ENCODE measurements around the gene SF3B4.

The SF3B4 gene

DNA sequence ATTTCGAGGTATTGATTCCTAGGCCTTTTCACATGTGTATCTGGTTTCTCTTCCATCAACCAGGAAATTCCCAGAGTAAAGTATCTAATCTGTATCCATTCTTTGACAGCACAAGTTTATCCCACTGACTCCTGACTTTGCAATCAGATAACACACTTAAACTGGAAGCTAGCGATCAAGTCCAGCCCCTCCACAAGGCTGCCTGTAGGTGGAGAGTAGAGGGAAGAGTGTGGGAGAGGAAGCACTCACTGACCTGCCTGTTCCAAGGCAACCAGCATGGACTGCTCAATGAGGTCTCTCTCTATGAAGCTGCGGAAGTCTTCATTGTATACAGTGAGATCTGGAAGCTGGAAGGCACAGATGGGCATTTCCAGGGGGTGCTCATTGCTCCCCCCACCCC, 39.4 kb upstream of the SF3B4 start:
- Histone ChIP-seq H3K23ac (ENCODE audit: low read length in 2 of 2) (no peak overlapping the region), H3K4me1 (ENCODE audit: control insufficient read depth, insufficient read depth, low read depth, low read length) (no peaks in the 10 kb centered on the region), H2AK5ac (ENCODE audit: low read length, severe bottlenecking) (no peak overlapping the region), H4K91ac (ENCODE audit: low read length) (no peak overlapping the region), H4K8ac (ENCODE audit: low read length) (no peak overlapping the region), H2BK15ac (ENCODE audit: low read depth, poor library complexity, severe bottlenecking) (no peak overlapping the region), H3K4me3 (ENCODE audit: insufficient read depth in 1 of 2, low read depth in 1 of 2, low read length in 2 of 2) (no peak overlapping the region), H2BK12ac (ENCODE audit: low read length in 2 of 2) (no peak overlapping the region), H3K9ac (ENCODE audit: low read length) (no peak overlapping the region), H2AFZ (ENCODE audit: low read depth, low read length) (no peak overlapping the region), H3K14ac (ENCODE audit: low read length in 2 of 2) (no peak overlapping the region), H3K4me2 (ENCODE audit: low read length, poor library complexity, severe bottlenecking) (no peak overlapping the region), H3K9me3 (ENCODE audit: control insufficient read depth, low read length) (no peaks in the 10 kb centered on the region), H3K4ac (ENCODE audit: low read depth in 1 of 2, low read length in 2 of 2) (no peak overlapping the region), H3K18ac (ENCODE audit: low read depth in 1 of 2, low read length in 2 of 2) (no peak overlapping the region), H2BK120ac (ENCODE audit: low read depth, low read length) (no peak overlapping the region), H3K79me1 (replicated peaks; ENCODE audit: low read length, poor library complexity, severe bottlenecking) (peaks cover 26% of the 10 kb centered on the region), H3K27ac (ENCODE audit: low read length, poor library complexity, severe bottlenecking) (no peak overlapping the region), H2BK5ac (ENCODE audit: low read depth, low read length, poor library complexity, severe bottlenecking) (no peak overlapping the region), H3K27me3 (ENCODE audit: control insufficient read depth in 1 of 2, insufficient read depth in 1 of 2, low read length in 2 of 2) (no peaks in the 10 kb centered on the region), H3K36me3 (ENCODE audit: control insufficient read depth in 1 of 2, insufficient read depth in 2 of 2, low read depth in 1 of 2, low read length in 2 of 2) (peaks cover 41 to 92% of the 10 kb centered on the region in 2 experiments)
- no peak for DNase-seq
- WGBS: 88% methylated on average over 2 of the region's 3 CpGs

DNA sequence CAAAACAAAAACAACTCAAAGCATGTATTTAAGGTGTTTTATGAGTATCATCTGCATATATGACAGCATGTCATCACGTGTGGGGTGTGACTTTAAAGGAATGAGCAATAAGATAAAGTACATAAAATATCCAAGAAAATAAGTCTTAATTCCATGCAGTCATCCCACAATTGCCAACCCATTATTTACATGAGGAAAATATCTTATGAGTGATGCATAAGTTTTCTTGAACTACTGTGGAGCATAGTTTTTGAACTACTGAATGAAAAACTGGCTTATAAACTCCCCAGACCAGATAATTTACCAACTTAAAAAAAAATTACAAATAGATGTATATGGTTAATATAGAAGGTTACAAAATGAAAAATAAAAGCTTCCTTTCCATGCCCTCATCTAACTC, 38.8 kb upstream of the SF3B4 start:
- no CpG with 5 or more reads among the region's 1 CpG for WGBS
- Histone ChIP-seq H2BK12ac (ENCODE audit: low read length in 2 of 2) (no peak overlapping the region), H2BK5ac (ENCODE audit: low read depth, low read length, poor library complexity, severe bottlenecking) (no peak overlapping the region), H2AFZ (ENCODE audit: low read depth, low read length) (no peak overlapping the region), H3K14ac (ENCODE audit: low read length in 2 of 2) (no peak overlapping the region), H3K79me1 (replicated peaks; ENCODE audit: low read length, poor library complexity, severe bottlenecking) (peaks cover 22% of the 10 kb centered on the region), H3K27me3 (ENCODE audit: control insufficient read depth in 1 of 2, insufficient read depth in 1 of 2, low read length in 2 of 2) (no peaks in the 10 kb centered on the region), H3K36me3 (ENCODE audit: control insufficient read depth in 1 of 2, insufficient read depth in 2 of 2, low read depth in 1 of 2, low read length in 2 of 2) (peaks cover 42 to 91% of the 10 kb centered on the region in 2 experiments), H2BK120ac (ENCODE audit: low read depth, low read length) (no peak overlapping the region), H3K4me3 (ENCODE audit: insufficient read depth in 1 of 2, low read depth in 1 of 2, low read length in 2 of 2) (no peak overlapping the region), H4K91ac (ENCODE audit: low read length) (no peak overlapping the region), H3K4me2 (ENCODE audit: low read length, poor library complexity, severe bottlenecking) (no peak overlapping the region), H3K18ac (ENCODE audit: low read depth in 1 of 2, low read length in 2 of 2) (no peak overlapping the region), H4K8ac (ENCODE audit: low read length) (no peak overlapping the region), H3K9ac (ENCODE audit: low read length) (no peak overlapping the region), H2BK15ac (ENCODE audit: low read depth, poor library complexity, severe bottlenecking) (no peak overlapping the region), H2AK5ac (ENCODE audit: low read length, severe bottlenecking) (no peak overlapping the region), H3K4me1 (ENCODE audit: control insufficient read depth, insufficient read depth, low read depth, low read length) (no peaks in the 10 kb centered on the region), H3K23ac (ENCODE audit: low read length in 2 of 2) (no peak overlapping the region), H3K9me3 (ENCODE audit: control insufficient read depth, low read length) (no peaks in the 10 kb centered on the region), H3K4ac (ENCODE audit: low read depth in 1 of 2, low read length in 2 of 2) (no peak overlapping the region), H3K27ac (ENCODE audit: low read length, poor library complexity, severe bottlenecking) (no peak overlapping the region)
- DNase-seq: no peak

DNA sequence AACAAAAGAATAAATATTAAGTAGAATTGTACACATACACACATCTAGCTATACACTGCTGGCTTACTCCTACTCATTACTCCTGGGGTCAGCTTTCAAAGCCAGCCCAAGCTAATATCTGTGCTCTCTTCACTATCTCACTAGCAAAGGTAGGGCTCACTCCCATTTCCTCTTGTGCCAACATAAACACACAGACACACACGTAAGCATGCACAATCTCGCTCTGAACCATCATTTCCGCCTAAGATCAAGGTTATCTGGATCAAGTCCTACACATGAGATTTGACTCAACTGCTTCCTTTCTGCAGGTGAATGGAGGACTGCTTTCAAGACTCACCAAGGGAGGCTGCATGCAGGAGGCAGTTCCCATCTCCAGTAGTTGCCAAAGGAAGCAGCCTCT, 37.8 kb upstream of the SF3B4 start:
- Histone ChIP-seq H2BK5ac (ENCODE audit: low read depth, low read length, poor library complexity, severe bottlenecking) (no peak overlapping the region), H3K36me3 (ENCODE audit: control insufficient read depth in 1 of 2, insufficient read depth in 2 of 2, low read depth in 1 of 2, low read length in 2 of 2) (peaks cover 40 to 90% of the 10 kb centered on the region in 2 experiments), H2BK15ac (ENCODE audit: low read depth, poor library complexity, severe bottlenecking) (no peak overlapping the region), H3K4me1 (ENCODE audit: control insufficient read depth, insufficient read depth, low read depth, low read length) (no peaks in the 10 kb centered on the region), H3K4ac (ENCODE audit: low read depth in 1 of 2, low read length in 2 of 2) (no peak overlapping the region), H3K18ac (ENCODE audit: low read depth in 1 of 2, low read length in 2 of 2) (no peak overlapping the region), H3K4me2 (ENCODE audit: low read length, poor library complexity, severe bottlenecking) (no peak overlapping the region), H3K79me1 (replicated peaks; ENCODE audit: low read length, poor library complexity, severe bottlenecking) (peaks cover 24% of the 10 kb centered on the region), H2BK120ac (ENCODE audit: low read depth, low read length) (no peak overlapping the region), H2BK12ac (ENCODE audit: low read length in 2 of 2) (no peak overlapping the region), H3K4me3 (ENCODE audit: insufficient read depth in 1 of 2, low read depth in 1 of 2, low read length in 2 of 2) (no peak overlapping the region), H3K9ac (ENCODE audit: low read length) (no peak overlapping the region), H4K91ac (ENCODE audit: low read length) (no peak overlapping the region), H2AK5ac (ENCODE audit: low read length, severe bottlenecking) (no peak overlapping the region), H2AFZ (ENCODE audit: low read depth, low read length) (no peak overlapping the region), H3K27me3 (ENCODE audit: control insufficient read depth in 1 of 2, insufficient read depth in 1 of 2, low read length in 2 of 2) (no peaks in the 10 kb centered on the region), H4K8ac (ENCODE audit: low read length) (no peak overlapping the region), H3K27ac (ENCODE audit: low read length, poor library complexity, severe bottlenecking) (no peak overlapping the region), H3K14ac (ENCODE audit: low read length in 2 of 2) (no peak overlapping the region), H3K9me3 (ENCODE audit: control insufficient read depth, low read length) (no peaks in the 10 kb centered on the region), H3K23ac (ENCODE audit: low read length in 2 of 2) (no peak overlapping the region)
- WGBS: 90% methylated on average over 3 of the region's 3 CpGs
- DNase-seq: no peak

DNA sequence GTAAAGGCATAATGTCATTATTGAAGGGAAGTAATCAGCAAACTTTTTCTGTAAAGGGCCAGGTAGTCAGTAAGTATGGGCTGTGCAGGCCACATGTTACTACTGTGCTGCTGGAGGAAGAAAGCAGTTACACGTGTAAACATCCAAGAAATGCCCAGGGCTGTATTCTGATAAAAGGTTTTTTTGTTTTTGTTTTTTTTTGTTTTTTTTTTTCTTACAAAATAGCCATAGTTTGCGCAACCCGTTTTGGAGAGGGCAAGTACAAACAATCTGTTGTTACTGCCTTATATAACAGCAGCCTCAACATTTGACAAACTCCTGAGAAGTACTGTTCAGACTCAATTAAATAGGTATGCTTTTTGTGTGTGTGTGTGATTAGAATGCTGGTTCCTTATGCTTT, 35.8 kb upstream of the SF3B4 start:
- Histone ChIP-seq H3K27ac (ENCODE audit: low read length, poor library complexity, severe bottlenecking) (no peak overlapping the region), H3K27me3 (ENCODE audit: control insufficient read depth in 1 of 2, insufficient read depth in 1 of 2, low read length in 2 of 2) (no peaks in the 10 kb centered on the region), H2AK5ac (ENCODE audit: low read length, severe bottlenecking) (no peak overlapping the region), H3K9me3 (ENCODE audit: control insufficient read depth, low read length) (no peaks in the 10 kb centered on the region), H3K4ac (ENCODE audit: low read depth in 1 of 2, low read length in 2 of 2) (no peak overlapping the region), H3K23ac (ENCODE audit: low read length in 2 of 2) (no peak overlapping the region), H3K4me1 (ENCODE audit: control insufficient read depth, insufficient read depth, low read depth, low read length) (no peaks in the 10 kb centered on the region), H3K4me2 (ENCODE audit: low read length, poor library complexity, severe bottlenecking) (no peak overlapping the region), H2AFZ (ENCODE audit: low read depth, low read length) (no peak overlapping the region), H3K9ac (ENCODE audit: low read length) (peak overlapping the region; percentile 52), H3K79me1 (replicated peaks; ENCODE audit: low read length, poor library complexity, severe bottlenecking) (peaks cover 23% of the 10 kb centered on the region), H2BK12ac (ENCODE audit: low read length in 2 of 2) (no peak overlapping the region), H2BK5ac (ENCODE audit: low read depth, low read length, poor library complexity, severe bottlenecking) (no peak overlapping the region), H2BK120ac (ENCODE audit: low read depth, low read length) (no peak overlapping the region), H3K14ac (ENCODE audit: low read length in 2 of 2) (no peak overlapping the region), H2BK15ac (ENCODE audit: low read depth, poor library complexity, severe bottlenecking) (no peak overlapping the region), H4K8ac (ENCODE audit: low read length) (no peak overlapping the region), H4K91ac (ENCODE audit: low read length) (no peak overlapping the region), H3K4me3 (ENCODE audit: insufficient read depth in 1 of 2, low read depth in 1 of 2, low read length in 2 of 2) (no peak overlapping the region), H3K18ac (ENCODE audit: low read depth in 1 of 2, low read length in 2 of 2) (no peak overlapping the region), H3K36me3 (ENCODE audit: control insufficient read depth in 1 of 2, insufficient read depth in 2 of 2, low read depth in 1 of 2, low read length in 2 of 2) (peaks cover 41 to 90% of the 10 kb centered on the region in 2 experiments)
- 67% methylated on average over 1 of the region's 3 CpGs for WGBS
- DNase-seq: no peak
